Measurements from ENCODE around the gene ST6GALNAC6. TPM values are rescaled to one million over a fixed set of nuclear protein-coding genes. Genes with fewer than 3 reads are reported as not detected.

Gene ST6GALNAC6
- total RNA-seq, 4 donors from 2014 or later, result 101 to 287 (median 176) TPM

- no peak for TF ChIP-seq CTCF (IDR thresholded peaks at IDR 0.05; ENCODE audit: low read depth)
These were observed 25.5 kb downstream of the ST6GALNAC6 start for GRCh38 chr9:127873886-127874285.

GRCh38 chr9:127873223-127873691 lies 26.1 kb downstream of the ST6GALNAC6 start:
- TF ChIP-seq CTCF (IDR thresholded peaks at IDR 0.05; ENCODE audit: low read depth), result no peak

GRCh38 chr9:127872369-127873222 lies 26.8 kb downstream of the ST6GALNAC6 start:
- TF ChIP-seq CTCF (IDR thresholded peaks at IDR 0.05; ENCODE audit: low read depth), result no peak

- no peak for TF ChIP-seq CTCF (IDR thresholded peaks at IDR 0.05; ENCODE audit: low read depth)
These were observed 27.9 kb downstream of the ST6GALNAC6 start for GRCh38 chr9:127871531-127871930.

- no peak for TF ChIP-seq CTCF (IDR thresholded peaks at IDR 0.05; ENCODE audit: low read depth)
These were observed 28.5 kb downstream of the ST6GALNAC6 start for GRCh38 chr9:127870887-127871286.

GRCh38 chr9:127869310-127870152 lies 29.9 kb downstream of the ST6GALNAC6 start:
- no peak for TF ChIP-seq CTCF (IDR thresholded peaks at IDR 0.05; ENCODE audit: low read depth)
